Activated naive CD4-positive, alpha-beta T cell treated with anti-CD3 and anti-CD28 coated beads for 36 hours (primary cell): Measurements from ENCODE around the gene GRXCR2. TPM values are rescaled to one million over a fixed set of nuclear protein-coding genes. Genes with fewer than 3 reads are reported as not detected.
"Not testable (repeated sequence)": the region's sequence is repeated elsewhere in the genome, so short reads cannot be mapped to it uniquely, and the experiment has no call there.

Experiments used
- CTCF ChIA-PET: fragments of 350-600 bp; sonication (Branson Sonifier 250); formaldehyde crosslinking; loops from one replicate; lab custom pipeline; 2021; ENCODE audit warnings: antibody characterized with exemption; lab: Charles Lee
- DNase-seq: peaks from one replicate; pipeline ENCODE4 v3.0.0-alpha.2; 2020
- H3K27ac Mint-ChIP-seq: one replicate; pipeline ENCODE4 v1.8.0; 2021; ENCODE audit warnings: mild to moderate bottlenecking, mixed read lengths
- H3K27me3 Mint-ChIP-seq: one replicate; pipeline ENCODE4 v1.8.0; 2021; ENCODE audit warnings: low read depth, mixed read lengths
- H3K36me3 Mint-ChIP-seq: one replicate; pipeline ENCODE4 v1.8.0; 2021; ENCODE audit warnings: low read depth, mixed read lengths
- H3K4me1 Mint-ChIP-seq: one replicate; pipeline ENCODE4 v1.8.0; 2021; ENCODE audit warnings: low read depth, mixed read lengths
- H3K4me3 Mint-ChIP-seq: one replicate; pipeline ENCODE4 v1.8.0; 2021; ENCODE audit warnings: mild to moderate bottlenecking, moderate library complexity, mixed read lengths
- H3K9me3 Mint-ChIP-seq: one replicate; pipeline ENCODE4 v1.8.0; 2021; ENCODE audit warnings: mixed read lengths
- intact Hi-C: fragments of 100-400 bp; cut with micrococcal nuclease; formaldehyde crosslinking; loops from one replicate; pipeline ENCODE4 v1.15.1; 2023
- total RNA-seq, 2 experiments: library from RNA; stranded (reverse); gene quantifications; one replicate each; pipeline ENCODE4 v1.2.3, GENCODE V29; 2021

The GRXCR2 gene
- total RNA-seq, 2 experiments from 2014 or later = not detected

DNA sequence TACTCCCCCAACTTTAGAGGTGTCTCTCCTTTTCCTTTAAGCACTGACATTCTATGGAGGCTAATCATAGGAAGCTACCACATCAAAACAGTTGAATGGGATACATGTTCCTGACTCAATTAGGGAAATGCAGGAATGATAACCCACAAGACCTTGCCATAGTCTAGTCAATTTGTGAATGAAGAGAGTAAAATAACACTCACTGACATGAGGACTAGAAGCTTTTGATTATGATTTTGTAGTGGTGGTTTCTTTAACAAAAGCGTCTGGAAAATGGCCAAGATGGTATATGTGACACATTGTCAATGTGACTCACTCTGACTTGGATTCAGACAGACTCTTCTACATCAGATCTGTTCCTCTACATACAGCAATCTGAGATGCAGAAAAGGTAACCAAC lies 24.0 kb downstream of the GRXCR2 start:
- CTCF ChIA-PET = no interaction called here
- no peak for DNase-seq
- Mint-ChIP-seq H3K4me1 (no peaks in the 10 kb centered on the region), H3K4me3 (no peak overlapping the region), H3K9me3 (peaks cover 2% of the 10 kb centered on the region), H3K27me3 (peaks cover 6% of the 10 kb centered on the region), H3K36me3 (no peaks in the 10 kb centered on the region), H3K27ac (no peak overlapping the region)
- intact Hi-C loops = no loop called here

DNA sequence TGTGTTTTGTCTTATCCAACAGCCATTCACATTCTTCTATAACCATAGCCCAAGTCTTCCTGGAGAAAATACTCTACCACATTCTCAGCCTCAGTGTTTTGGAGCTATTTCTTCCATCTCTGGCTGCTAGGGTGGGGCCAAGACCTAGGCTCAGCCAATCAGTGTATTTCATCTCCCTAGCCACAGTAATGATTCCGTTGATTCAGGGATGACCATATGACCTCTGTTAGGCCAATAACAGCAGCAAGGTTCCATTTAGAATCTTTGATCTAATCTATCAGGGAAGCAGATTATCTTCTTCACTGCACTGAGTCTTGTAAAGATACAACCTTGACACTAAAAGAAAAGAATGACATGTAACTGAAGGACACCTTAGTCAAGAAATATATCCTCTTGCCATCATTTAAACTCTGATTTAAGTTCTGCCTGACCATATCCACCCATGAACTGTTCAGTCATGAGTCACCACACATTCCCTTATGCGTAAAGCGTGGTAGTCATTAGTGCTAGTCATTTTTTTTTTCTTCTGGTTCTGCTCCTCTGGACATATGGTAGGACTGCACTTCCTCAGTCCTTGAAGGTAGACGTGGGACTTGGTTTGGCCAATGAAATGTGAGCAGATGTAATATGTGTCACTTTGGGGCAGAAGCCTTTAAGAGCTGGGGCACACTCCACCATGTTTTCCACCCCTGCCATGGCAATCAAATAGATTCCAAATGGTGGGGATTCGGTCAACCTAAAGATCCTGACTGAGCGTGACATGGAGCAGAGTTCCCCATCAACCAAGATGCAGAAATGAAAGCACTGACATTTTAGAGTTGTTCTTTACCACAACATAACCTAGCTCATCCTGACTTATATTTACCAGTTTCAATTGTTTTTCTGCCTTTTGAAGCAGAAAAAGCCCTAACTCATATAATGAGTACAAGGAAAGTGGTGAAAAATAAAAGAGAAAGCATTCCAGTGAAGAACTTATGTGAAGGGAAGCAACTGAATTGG lies 25.0 kb downstream of the GRXCR2 start:
- CTCF ChIA-PET = no interaction called here

DNA sequence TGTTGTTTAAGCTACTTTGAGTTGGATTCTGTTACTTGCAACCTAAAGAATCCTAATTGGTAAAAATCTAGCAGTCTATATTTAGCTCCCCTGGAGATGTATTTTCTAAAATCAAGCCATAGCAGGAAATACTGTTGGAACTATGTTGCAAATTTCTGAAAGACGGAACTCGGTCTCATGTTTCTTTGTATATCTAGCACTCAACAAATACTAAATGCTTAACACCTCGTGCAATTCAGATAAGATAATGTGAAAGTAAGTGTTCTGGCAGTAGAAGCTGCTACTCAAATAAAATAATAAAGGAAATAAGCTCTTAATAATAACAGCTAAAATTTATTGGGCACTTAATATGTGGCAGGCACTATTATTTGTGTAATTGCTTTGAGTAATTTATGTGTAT lies 26.7 kb downstream of the GRXCR2 start:
- CTCF ChIA-PET = interaction anchor here (0.7 to 1.1 kb wide), 2 partner anchors 17 to 1642 kb away, joined by 3 read pairs; no protein-coding TSS in a partner anchor
- no peak overlapping the region for H3K4me3 Mint-ChIP-seq

More for the DNA sequence above, 25.0 kb downstream of the GRXCR2 start:
- Mint-ChIP-seq H3K4me1 (no peaks in the 10 kb centered on the region), H3K27me3 (peaks cover 6% of the 10 kb centered on the region), H3K4me3 (no peak overlapping the region), H3K27ac (no peak overlapping the region), H3K36me3 (no peaks in the 10 kb centered on the region), H3K9me3 (peaks cover 2% of the 10 kb centered on the region)
- DNase-seq = no peak
- intact Hi-C loops = no loop called here

GRCh38 chr5:145841299-145841698 lies 31.5 kb downstream of the GRXCR2 start:
- Mint-ChIP-seq H3K4me1 (no peaks in the 10 kb centered on the region), H3K9me3 (no peaks in the 10 kb centered on the region), H3K27ac (no peak overlapping the region), H3K27me3 (peaks cover 9% of the 10 kb centered on the region), H3K36me3 (no peaks in the 10 kb centered on the region), H3K4me3 (no peak overlapping the region)
- CTCF ChIA-PET = no interaction called here
- intact Hi-C loops = no loop called here
- DNase-seq = no peak

More for the DNA sequence above, 26.7 kb downstream of the GRXCR2 start:
- no peak overlapping the region for H3K27ac Mint-ChIP-seq
- H3K27me3 Mint-ChIP-seq = peaks cover 3% of the 10 kb centered on the region
- H3K36me3 Mint-ChIP-seq = no peaks in the 10 kb centered on the region
- intact Hi-C loops = no loop called here
- no peak for DNase-seq
- peaks cover 2% of the 10 kb centered on the region for H3K9me3 Mint-ChIP-seq
- H3K4me1 Mint-ChIP-seq = no peaks in the 10 kb centered on the region

GRCh38 chr5:145840458-145841132 lies 32.2 kb downstream of the GRXCR2 start:
- CTCF ChIA-PET = no interaction called here
- Mint-ChIP-seq H3K27ac (no peak overlapping the region), H3K9me3 (no peaks in the 10 kb centered on the region), H3K36me3 (no peaks in the 10 kb centered on the region), H3K4me1 (no peaks in the 10 kb centered on the region), H3K4me3 (no peak overlapping the region), H3K27me3 (peaks cover 15% of the 10 kb centered on the region)
- no peak for DNase-seq
- intact Hi-C loops = no loop called here

DNA sequence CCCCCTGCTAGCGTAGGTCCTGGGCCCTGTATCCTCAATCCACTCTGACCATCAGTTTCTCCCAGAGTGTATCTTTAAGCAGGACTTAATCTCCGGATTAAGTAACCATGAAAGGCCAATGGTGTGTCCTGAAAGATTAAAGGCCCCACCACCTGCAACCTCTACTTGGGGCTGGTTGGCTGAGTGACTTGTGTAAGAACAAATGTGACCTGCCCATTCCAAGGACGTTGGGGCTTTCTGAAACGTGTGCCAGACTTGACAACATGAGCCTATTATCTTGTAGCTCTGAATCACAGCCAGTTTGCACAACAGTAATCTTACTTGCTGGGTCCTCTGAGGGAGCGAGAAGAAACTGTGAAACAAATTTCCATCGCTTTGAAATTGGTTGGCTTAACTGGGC lies 34.5 kb downstream of the GRXCR2 start:
- no peaks in the 10 kb centered on the region for H3K4me1 Mint-ChIP-seq
- CTCF ChIA-PET = no interaction called here
- H3K9me3 Mint-ChIP-seq = no peaks in the 10 kb centered on the region
- no peaks in the 10 kb centered on the region for H3K36me3 Mint-ChIP-seq
- peaks cover 26% of the 10 kb centered on the region for H3K27me3 Mint-ChIP-seq
- intact Hi-C loops = loop anchor here (5.0 kb wide), 1 partner anchor 294 kb away; no protein-coding TSS in a partner anchor
- no peak overlapping the region for H3K4me3 Mint-ChIP-seq
- DNase-seq = no peak
- H3K27ac Mint-ChIP-seq = no peak overlapping the region

DNA sequence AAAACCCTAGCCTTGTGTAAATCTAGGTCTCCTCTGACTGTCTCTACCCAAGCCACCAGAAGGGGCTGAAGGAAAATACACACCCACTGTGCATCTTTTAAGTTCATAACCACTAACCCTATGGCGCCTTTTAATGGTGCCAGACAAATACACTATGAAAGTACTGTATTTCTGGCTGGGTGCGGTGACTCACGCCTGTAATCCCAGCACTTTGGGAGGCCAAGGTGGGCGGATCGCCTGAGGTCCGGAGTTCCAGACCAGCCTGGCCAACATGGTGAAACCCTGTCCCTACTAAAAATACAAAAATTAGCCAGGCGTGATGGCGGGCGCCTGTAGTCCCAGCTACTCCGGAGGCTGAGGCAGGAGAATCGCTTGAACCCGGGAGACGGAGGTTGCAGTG lies 36.6 kb downstream of the GRXCR2 start:
- H3K4me3 Mint-ChIP-seq = not testable (repeated sequence)

GRCh38 chr5:145835848-145836239 lies 37.0 kb downstream of the GRXCR2 start:
- peaks cover 26% of the 10 kb centered on the region for H3K27me3 Mint-ChIP-seq
- H3K9me3 Mint-ChIP-seq = no peaks in the 10 kb centered on the region
- no peaks in the 10 kb centered on the region for H3K4me1 Mint-ChIP-seq
- DNase-seq = no peak
- intact Hi-C loops = loop anchor here (5.0 kb wide), 1 partner anchor 296 kb away; no protein-coding TSS in a partner anchor
- H3K27ac Mint-ChIP-seq = no peak overlapping the region
- H3K36me3 Mint-ChIP-seq = no peaks in the 10 kb centered on the region
- CTCF ChIA-PET = interaction anchor here (1.4 to 1.9 kb wide), 2 partner anchors 9 to 10 kb away, joined by 5 read pairs; no protein-coding TSS in a partner anchor
- peak overlapping the region; percentile 25 for H3K4me3 Mint-ChIP-seq

More for the DNA sequence above, 36.6 kb downstream of the GRXCR2 start:
- H3K4me1 Mint-ChIP-seq, H3K9me3 Mint-ChIP-seq, H3K27ac Mint-ChIP-seq, CTCF ChIA-PET, DNase-seq, H3K36me3 Mint-ChIP-seq: not testable (repeated sequence)
- intact Hi-C loops = loop anchor here (5.0 kb wide), 1 partner anchor 296 kb away; no protein-coding TSS in a partner anchor
- H3K27me3 Mint-ChIP-seq = peaks cover 26% of the 10 kb centered on the region

- no peak within 1 kb of the TSS for H3K27ac Mint-ChIP-seq
Measured at GRCh38 chr5:145834917-145835847, 37.6 kb downstream of the GRXCR2 start, which contains the start of gene PRELID2. PRELID2 (minus strand) TSS chr5:145835342; CDS start chr5:145835251, 91 bp downstream.

GRCh38 chr5:145834554-145834916 lies 38.3 kb downstream of the GRXCR2 start:
- Mint-ChIP-seq H3K27me3 (peaks cover 26% of the 10 kb centered on the region), H3K4me1 (no peaks in the 10 kb centered on the region), H3K4me3 (peak overlapping the region; percentile 8), H3K36me3 (no peaks in the 10 kb centered on the region), H3K9me3 (no peaks in the 10 kb centered on the region), H3K27ac (no peak overlapping the region)
- intact Hi-C loops = no loop called here
- no peak for DNase-seq
- CTCF ChIA-PET = interaction anchor here (1.4 to 1.9 kb wide), 2 partner anchors 8 to 9 kb away, joined by 5 read pairs; no protein-coding TSS in a partner anchor

More at GRCh38 chr5:145834917-145835847, 37.6 kb downstream of the GRXCR2 start, which contains the start of gene PRELID2:
- Mint-ChIP-seq H3K4me3 (peak within 1 kb of the TSS; percentile 25), H3K27me3 (peaks cover 26% of the 10 kb centered on the region), H3K36me3 (no peaks in the 10 kb centered on the region), H3K4me1 (no peaks in the 10 kb centered on the region), H3K9me3 (no peaks in the 10 kb centered on the region)
- peak; percentile 33 for DNase-seq
- intact Hi-C loops = loop anchor here (5.0 kb wide), 1 partner anchor 297 kb away; no protein-coding TSS in a partner anchor
- CTCF ChIA-PET = interaction anchor here (1.4 to 1.9 kb wide), 2 partner anchors 9 to 10 kb away, joined by 5 read pairs; no protein-coding TSS in a partner anchor

GRCh38 chr5:145833631-145834200 lies 39.1 kb downstream of the GRXCR2 start:
- H3K36me3 Mint-ChIP-seq = no peaks in the 10 kb centered on the region
- H3K9me3 Mint-ChIP-seq = no peaks in the 10 kb centered on the region
- H3K4me1 Mint-ChIP-seq = no peaks in the 10 kb centered on the region
- H3K27ac Mint-ChIP-seq = no peak overlapping the region
- no peak overlapping the region for H3K4me3 Mint-ChIP-seq
- H3K27me3 Mint-ChIP-seq = peaks cover 26% of the 10 kb centered on the region
- intact Hi-C loops = no loop called here
- CTCF ChIA-PET = no interaction called here
- no peak for DNase-seq
